CD4-positive, alpha-beta T cell treated with Interleukin-15 for 4 hours (primary cell): Measurements from ENCODE around the gene SMKR1.
"Not testable (repeated sequence)": the region's sequence is repeated elsewhere in the genome, so short reads cannot be mapped to it uniquely, and the experiment has no call there.

Experiments used
- DNase-seq: peaks from one replicate; pipeline ENCODE4 v3.0.0-alpha.2; 2020; ENCODE audit warnings: low spot score

SMKR1 gene

GRCh38 chr7:129501760-129502707 lies at the start of gene SMKR1:
Gene SMKR1, plus strand, starts transcription at chr7:129502531. Its CDS starts 294 bp downstream, at chr7:129502825.
- DNase-seq, result peak; percentile 95

DNA sequence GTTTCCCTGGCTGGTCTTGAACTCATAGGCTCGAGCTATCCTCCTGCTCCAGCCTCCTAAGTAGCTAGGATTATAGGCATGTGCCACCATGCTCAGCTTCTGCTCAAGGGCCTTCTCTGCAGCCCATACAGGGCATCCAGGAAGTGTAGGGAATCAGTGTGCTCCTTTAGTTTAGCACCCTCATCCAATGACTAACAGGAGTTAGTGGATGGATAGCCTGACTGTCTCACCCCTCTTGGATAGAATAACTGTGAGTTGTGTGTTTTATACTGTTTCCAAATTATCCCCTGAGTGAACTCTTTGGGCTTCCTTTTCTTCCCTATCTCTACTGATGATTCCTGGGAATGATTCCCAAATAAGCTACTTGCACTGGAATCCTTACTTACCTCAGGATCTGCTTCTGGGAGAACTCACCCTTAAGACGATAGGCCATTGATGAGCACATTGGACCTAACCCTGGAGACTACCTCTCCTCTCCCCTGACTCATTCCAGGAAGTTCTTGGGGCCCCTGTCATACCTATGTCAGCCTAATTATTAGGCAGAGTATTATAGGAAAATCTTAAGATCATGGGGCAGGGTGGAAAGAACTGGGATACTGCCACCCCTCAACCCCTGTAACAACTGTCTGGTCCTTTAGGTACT lies 49.6 kb upstream of the SMKR1 start:
- DNase-seq, result no peak

GRCh38 chr7:129453510-129454248 lies 48.7 kb upstream of the SMKR1 start:
- DNase-seq, result no peak

GRCh38 chr7:129454249-129454551 lies 48.1 kb upstream of the SMKR1 start:
- DNase-seq, result no peak

DNA sequence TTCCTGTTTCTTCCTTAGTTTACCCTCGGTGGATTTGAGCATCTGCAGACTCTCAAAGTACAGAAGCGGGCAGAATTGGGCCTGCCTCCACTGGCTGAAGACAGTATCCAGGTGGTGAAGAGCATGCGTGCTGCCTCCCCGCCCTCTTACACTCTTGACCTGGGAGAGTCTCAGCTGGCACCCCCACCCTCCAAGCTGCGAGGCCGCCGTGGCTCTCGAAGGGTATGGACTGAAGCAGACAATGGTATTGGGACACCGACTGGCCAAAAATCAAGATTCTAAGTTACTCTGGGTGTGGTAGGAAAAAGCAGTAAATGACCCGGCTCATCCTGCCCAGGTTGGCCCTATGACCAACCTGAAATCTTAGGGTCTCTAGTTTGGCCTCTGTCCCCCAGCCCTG lies 45.9 kb upstream of the SMKR1 start:
- DNase-seq, result no peak

GRCh38 chr7:129457101-129457500 lies 45.2 kb upstream of the SMKR1 start:
- DNase-seq, result no peak

DNA sequence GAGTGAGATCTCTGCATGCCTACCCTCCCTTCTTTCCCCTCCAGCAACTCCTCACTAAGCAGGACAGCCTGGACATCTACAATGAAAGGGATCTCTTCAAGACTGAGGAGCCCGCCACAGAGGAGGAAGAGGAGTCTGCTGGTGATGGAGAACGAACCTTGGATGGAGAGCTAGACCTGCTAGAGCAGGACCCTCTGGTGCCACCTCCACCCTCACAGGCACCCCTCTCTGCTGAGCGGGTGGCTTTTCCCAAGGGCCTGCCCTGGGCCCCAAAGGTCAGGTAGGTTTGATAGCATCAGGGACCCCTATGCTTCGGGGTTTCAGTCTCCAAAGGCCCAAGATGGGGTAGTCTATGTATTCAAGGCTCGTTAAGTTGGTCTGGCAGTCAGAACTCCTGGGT lies 44.2 kb upstream of the SMKR1 start:
- DNase-seq, result no peak

GRCh38 chr7:129461809-129462208 lies 40.5 kb upstream of the SMKR1 start:
- DNase-seq, result no peak

DNA sequence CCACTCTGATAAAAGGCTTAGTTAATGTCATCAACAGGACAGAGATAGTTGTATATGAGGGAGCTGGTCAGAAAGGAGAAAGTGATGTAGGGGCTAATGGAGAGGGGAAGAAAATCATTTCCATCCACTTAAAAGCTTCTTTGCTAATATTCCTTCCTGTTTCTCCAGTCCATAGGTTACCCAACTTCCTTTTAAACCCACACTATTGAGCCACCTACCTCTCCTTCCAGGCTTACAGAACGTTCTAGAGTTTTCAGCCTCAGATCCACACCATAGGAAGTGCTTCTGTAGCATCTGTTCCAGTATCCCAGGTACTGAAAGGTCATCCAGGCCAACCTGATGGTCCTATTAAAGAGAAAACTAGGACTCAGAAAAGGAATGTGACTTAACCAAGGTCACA lies 39.9 kb upstream of the SMKR1 start:
- no peak for DNase-seq

- no peak for DNase-seq
These were observed 38.1 kb upstream of the SMKR1 start for GRCh38 chr7:129464194-129464593.

- no peak for DNase-seq
These were observed 37.3 kb upstream of the SMKR1 start for GRCh38 chr7:129465080-129465479.

DNA sequence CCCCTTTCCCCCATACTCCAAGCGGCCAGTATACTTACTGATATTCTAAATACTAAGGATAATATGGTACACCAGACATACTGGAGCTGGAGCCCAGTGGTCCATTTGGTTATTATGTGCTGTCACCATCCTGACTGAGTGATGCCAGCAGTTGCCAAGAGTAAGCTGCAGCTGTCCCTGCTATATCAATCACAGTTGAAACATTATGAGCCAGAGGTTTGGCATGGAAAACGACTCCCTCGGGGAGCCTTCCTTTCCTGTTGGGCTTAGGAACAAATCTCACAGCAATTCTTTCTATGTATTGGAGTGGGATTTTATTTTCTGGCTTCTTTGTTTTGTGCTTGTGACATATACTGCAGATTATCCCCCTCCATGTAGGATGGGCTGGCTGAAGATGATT lies 35.5 kb upstream of the SMKR1 start:
- no peak for DNase-seq

DNA sequence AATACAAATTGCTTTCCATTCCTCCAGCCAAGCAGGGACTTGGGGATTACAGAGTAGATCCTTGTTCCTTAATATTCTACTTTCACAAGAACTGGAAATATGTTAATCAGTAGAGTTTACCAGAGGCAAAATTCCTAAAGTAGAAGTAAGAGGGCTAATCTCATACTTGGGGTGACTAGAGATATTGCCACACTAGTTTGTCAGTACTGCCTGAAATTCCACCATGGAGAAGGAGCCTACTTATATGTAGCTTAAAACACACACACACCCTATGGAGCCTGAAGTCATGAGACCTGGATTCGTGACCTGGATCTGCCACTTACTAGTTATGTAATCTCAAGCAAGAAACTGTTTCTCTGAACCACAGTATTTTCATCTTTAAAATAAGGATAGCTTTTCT lies 34.2 kb upstream of the SMKR1 start:
- no peak for DNase-seq

DNA sequence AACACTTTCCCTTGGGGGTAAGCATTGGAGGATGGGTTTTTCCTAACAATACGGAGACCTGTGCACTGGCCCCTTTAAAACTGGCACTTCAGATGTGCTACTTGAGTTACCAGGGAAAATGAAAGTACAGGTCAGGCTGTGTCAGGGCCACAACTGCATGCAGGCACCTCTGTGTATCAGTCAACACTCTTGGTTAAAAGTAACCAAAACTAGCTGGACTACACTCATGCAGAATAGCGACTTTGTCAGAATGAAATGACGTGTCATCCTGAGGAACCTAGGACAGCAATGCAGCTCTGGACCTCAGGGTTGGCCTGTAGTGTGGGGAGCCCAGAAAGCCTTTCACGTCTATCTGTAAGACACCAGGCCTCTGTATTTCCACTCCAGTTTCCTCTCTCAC lies 33.8 kb upstream of the SMKR1 start:
- peak; percentile 5 for DNase-seq

DNA sequence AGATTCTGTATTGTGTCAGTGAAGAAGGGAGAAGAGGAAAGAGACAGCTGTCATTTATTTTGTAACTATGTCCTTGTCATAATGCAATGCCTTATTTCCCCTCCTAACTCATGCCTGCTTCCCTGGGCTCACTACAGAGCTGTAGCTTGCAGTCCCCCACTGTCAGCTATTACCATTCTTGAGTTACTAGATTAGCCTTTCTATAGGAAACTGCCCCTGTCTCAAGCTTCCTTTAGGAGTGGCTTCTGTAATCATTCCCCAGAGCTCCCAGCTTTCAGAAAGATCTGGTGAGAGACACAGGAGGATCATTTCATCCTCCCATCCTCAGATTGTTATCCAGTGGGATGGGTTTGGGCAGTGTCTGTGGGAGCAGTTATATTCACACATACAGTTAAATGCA lies 32.4 kb upstream of the SMKR1 start:
- DNase-seq, result no peak

- no peak for DNase-seq
These were observed 31.9 kb upstream of the SMKR1 start for GRCh38 chr7:129470411-129470810.

- DNase-seq, result no peak
These were observed 30.9 kb upstream of the SMKR1 start for GRCh38 chr7:129471402-129471827.

GRCh38 chr7:129475931-129476330 lies 26.4 kb upstream of the SMKR1 start:
- DNase-seq, result not testable (repeated sequence)

- DNase-seq, result not testable (repeated sequence)
These were observed 25.9 kb upstream of the SMKR1 start for GRCh38 chr7:129476398-129476797.

DNA sequence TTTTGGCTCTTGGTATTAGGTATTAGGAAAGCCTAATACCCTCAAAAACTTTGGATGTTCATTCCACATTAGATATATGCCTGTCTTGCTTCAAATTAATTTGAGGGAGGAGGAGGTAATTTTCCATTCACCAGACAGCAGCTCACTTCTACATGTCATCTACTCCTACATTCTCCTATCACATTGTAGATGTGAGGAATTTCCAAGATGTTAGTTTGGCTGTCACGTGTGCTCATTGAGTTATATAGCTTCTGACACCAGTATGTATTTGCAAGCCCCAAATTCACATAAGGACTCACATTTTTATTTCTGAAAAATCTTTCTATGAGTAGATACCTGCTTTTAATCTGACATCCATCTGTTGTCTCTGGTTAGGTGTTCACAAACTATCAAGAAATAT lies 22.5 kb upstream of the SMKR1 start:
- DNase-seq, result no peak

DNA sequence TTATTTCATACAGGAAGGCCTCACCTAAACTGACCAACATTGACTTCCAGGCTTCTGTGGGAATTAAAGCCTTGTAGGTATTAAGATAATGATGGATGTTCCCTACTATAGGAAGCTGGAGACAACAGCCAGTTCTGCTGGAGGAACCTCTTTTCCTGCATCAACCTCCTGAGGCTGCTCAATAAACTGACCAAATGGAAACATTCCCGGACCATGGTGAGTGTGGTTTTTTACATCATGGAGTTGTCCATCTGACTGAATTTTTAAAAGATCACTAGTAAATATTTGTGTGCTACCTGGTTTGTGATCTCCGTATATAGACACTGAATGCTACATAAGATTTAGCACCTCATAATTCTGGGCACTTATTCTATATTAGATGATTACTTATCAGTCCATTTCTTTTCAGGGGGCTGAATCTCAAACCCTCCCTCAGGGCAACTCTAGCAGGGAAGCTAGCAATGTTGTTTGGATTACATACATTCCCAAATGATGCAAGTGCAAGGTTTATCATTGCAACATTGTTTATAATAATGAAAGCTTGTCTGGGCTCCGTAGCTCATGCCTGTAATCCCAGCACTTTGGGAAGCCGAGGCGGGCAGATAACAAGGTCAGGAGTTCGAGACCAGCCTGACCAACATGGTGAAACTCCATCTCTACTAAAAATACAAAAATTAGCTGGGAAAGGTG lies 21.5 kb upstream of the SMKR1 start:
- DNase-seq, result no peak

- DNase-seq, result not testable (repeated sequence)
These were observed 21.0 kb upstream of the SMKR1 start for GRCh38 chr7:129481376-129481775.
